ENCODE results near the gene TMED10. TPM values are rescaled to one million over a fixed set of nuclear protein-coding genes. Genes with fewer than 3 reads are reported as not detected.

TMED10 gene
- total and polyA plus RNA-seq, 11 donors, result 56.4 to 398 (median 275) TPM

DNA sequence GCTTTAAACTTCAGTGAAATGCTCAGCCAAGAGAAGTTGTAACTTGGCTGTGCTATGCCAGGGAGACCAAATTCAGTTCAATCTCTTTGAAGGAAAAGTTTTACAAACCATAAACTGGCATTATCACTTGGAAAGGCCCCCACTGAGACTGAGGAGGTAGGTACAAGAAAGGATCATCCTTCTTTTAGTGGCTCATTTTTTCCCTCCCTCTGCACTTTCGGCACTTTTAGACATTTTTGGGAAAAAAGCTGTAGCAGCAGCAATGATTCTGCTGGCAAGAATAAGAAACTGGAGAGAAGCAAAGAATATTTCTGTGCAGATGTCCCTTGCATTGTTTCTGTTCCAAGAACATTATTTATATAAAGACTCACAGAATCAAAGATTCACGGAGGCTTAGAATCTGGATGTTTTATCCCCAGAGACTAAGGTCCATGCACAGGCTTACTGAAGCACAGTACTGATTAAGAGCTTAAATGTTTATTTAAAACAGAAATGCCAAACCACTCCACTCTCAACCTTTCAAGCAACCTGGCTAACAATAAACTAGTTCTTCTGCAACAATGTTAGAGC, 94.7 kb downstream of the TMED10 start:
- Histone ChIP-seq H3K27me3 (no peaks in the 10 kb centered on the region), H3K36me3 (peaks cover 0 to 69% (median 52%) of the 10 kb centered on the region in 9 donors), H3K9me3 (no peaks in the 10 kb centered on the region), H3K4me3 (no peak overlapping the region), H3K27ac (peak overlapping the region in 4 of 12 donors; percentile 1 to 45 (median 14)), H3K4me1 (peaks cover 0 to 16% (median 2%) of the 10 kb centered on the region in 12 donors)
- 74 to 76% (median 75%) methylated on average over 2 of the region's 2 CpGs for WGBS, 4 donors
- intact Hi-C loops (cut with DNase I), result loop anchor here in 4 of 10 donors (5.0 to 10.0 kb wide), 2 partner anchors 134 to 137 kb away; no protein-coding TSS in a partner anchor
- ATAC-seq (no peak), DNase-seq (no peak)
- TF ChIP-seq, protein P1, sequence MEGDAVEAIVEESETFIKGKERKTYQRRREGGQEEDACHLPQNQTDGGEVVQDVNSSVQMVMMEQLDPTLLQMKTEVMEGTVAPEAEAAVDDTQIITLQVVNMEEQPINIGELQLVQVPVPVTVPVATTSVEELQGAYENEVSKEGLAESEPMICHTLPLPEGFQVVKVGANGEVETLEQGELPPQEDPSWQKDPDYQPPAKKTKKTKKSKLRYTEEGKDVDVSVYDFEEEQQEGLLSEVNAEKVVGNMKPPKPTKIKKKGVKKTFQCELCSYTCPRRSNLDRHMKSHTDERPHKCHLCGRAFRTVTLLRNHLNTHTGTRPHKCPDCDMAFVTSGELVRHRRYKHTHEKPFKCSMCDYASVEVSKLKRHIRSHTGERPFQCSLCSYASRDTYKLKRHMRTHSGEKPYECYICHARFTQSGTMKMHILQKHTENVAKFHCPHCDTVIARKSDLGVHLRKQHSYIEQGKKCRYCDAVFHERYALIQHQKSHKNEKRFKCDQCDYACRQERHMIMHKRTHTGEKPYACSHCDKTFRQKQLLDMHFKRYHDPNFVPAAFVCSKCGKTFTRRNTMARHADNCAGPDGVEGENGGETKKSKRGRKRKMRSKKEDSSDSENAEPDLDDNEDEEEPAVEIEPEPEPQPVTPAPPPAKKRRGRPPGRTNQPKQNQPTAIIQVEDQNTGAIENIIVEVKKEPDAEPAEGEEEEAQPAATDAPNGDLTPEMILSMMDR (IDR thresholded peaks at IDR 0.05), result no peak
- no peak for TF ChIP-seq POLR2A (IDR thresholded peaks at IDR 0.05)

Other genes with a start within 250 kb of the TMED10 start
- 10 to 100 TPM in 2 of 9 donors, 1 to 10 TPM in 7; 4.1 to 30.4 (median 5.9) TPM for gene PGF, start 221.0 kb downstream of the TMED10 start, total RNA-seq
- gene PGF, start 221.0 kb downstream of the TMED10 start, polyA plus RNA-seq, result 1 to 10 TPM; 5.0 to 9.7 TPM
- 10 to 100 TPM; 26.2 to 40.9 (median 30.3) TPM for gene EIF2B2, start 173.7 kb downstream of the TMED10 start, total RNA-seq
- 10 to 100 TPM; 16.0 to 68.8 TPM for gene EIF2B2, start 173.7 kb downstream of the TMED10 start, polyA plus RNA-seq
- gene MLH3, start 125.1 kb downstream of the TMED10 start, total RNA-seq, result 10 to 100 TPM; 11.6 to 23.9 (median 15.3) TPM
- 10 to 100 TPM; 10.3 to 12.0 TPM for gene MLH3, start 125.1 kb downstream of the TMED10 start, polyA plus RNA-seq
- 10 to 100 TPM in 5 of 9 donors, 1 to 10 TPM in 4; 6.7 to 15.9 (median 10.9) TPM for gene ACYP1, start 112.6 kb downstream of the TMED10 start, total RNA-seq
- gene ACYP1, start 112.6 kb downstream of the TMED10 start, polyA plus RNA-seq, result 10 to 100 TPM; 13.6 to 20.0 TPM
- gene ZC2HC1C, start 107.0 kb downstream of the TMED10 start, total RNA-seq, result 1 to 10 TPM; 3.4 to 9.5 (median 8.4) TPM
- gene ZC2HC1C, start 107.0 kb downstream of the TMED10 start, polyA plus RNA-seq, result 10 to 100 TPM in 1 of 2 donors, 1 to 10 TPM in 1; 5.4 to 13.3 TPM
- 100 to 1,000 TPM in 4 of 9 donors, 10 to 100 TPM in 5; 69.0 to 114 (median 98.3) TPM for gene NEK9, start 49.6 kb downstream of the TMED10 start, total RNA-seq
- 10 to 100 TPM; 40.1 to 41.3 TPM for gene NEK9, start 49.6 kb downstream of the TMED10 start, polyA plus RNA-seq
- 100 to 1,000 TPM in 1 of 9 donors, 10 to 100 TPM in 6, 1 to 10 TPM in 2; 6.5 to 549 (median 28.6) TPM for gene FOS, start 102.2 kb upstream of the TMED10 start, total RNA-seq
- gene FOS, start 102.2 kb upstream of the TMED10 start, polyA plus RNA-seq, result 10 to 100 TPM; 24.1 to 49.4 TPM